Hepatocyte (in vitro differentiated cells): ENCODE data around the gene RAB8A.

ENCODE experiments used
- EZH2 ChIP-seq: fragments of 200-600 bp; sonication (generic); IDR thresholded peaks from 2 replicates; pipeline ENCODE4 v1.6.1; 2016; ENCODE audit warnings: antibody characterized with exemption, mild to moderate bottlenecking, borderline replicate concordance
- EZH2phosphoT487 ChIP-seq: fragments of 200-600 bp; sonication (generic); IDR thresholded peaks from one replicate; pipeline ENCODE4 v1.6.1; 2018; ENCODE audit warnings: antibody characterized with exemption, mild to moderate bottlenecking, low read depth, moderate library complexity; ENCODE audit not compliant: unreplicated experiment, severe bottlenecking
- TF ChIP-seq, protein P1 (sequence below): fragments of 200-600 bp; sonication (generic); IDR thresholded peaks from 2 replicates; pipeline ENCODE4 v1.5.1; 2016; ENCODE audit warnings: antibody characterized with exemption, mild to moderate bottlenecking; ENCODE audit not compliant: poor library complexity

DNA sequence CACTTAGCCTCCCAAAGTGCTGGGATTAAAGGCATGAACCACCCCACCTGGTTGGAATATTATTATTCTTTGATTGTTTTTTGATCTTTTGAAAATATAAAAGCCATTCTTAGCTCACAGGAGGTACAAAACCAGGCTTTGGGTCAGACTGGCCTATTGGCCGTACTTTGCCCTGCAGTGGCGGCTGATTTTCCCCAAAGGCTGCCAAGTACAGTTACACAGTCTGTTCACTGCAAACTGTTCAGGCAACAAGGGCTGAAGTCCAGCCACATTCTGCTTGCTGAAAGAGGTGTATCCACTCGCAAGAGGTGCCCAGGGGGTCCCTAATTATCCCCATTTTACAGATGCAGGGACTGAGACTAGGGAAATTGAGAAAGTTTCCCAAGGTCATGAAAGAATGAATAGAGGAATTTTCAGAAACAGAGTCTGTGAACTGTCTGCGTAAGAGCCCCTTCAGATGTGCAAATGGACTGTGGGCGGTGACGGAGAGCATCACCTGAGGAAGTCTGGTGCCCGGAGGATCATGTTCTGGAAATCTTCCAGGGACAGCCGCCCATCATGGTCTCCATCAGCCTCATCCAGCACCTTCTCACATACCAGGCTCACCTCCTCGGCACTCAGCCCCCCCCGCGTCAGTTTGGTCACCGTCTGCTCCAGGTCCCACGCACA lies 52.7 kb downstream of the RAB8A start:
- TF ChIP-seq, protein P1, sequence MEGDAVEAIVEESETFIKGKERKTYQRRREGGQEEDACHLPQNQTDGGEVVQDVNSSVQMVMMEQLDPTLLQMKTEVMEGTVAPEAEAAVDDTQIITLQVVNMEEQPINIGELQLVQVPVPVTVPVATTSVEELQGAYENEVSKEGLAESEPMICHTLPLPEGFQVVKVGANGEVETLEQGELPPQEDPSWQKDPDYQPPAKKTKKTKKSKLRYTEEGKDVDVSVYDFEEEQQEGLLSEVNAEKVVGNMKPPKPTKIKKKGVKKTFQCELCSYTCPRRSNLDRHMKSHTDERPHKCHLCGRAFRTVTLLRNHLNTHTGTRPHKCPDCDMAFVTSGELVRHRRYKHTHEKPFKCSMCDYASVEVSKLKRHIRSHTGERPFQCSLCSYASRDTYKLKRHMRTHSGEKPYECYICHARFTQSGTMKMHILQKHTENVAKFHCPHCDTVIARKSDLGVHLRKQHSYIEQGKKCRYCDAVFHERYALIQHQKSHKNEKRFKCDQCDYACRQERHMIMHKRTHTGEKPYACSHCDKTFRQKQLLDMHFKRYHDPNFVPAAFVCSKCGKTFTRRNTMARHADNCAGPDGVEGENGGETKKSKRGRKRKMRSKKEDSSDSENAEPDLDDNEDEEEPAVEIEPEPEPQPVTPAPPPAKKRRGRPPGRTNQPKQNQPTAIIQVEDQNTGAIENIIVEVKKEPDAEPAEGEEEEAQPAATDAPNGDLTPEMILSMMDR, result no peak
- TF ChIP-seq EZH2phosphoT487 (no peak), EZH2 (no peak)
